HepG2 (cell line): ENCODE data around the gene SF3A2. TPM values are rescaled to one million over a fixed set of nuclear protein-coding genes. Genes with fewer than 3 reads are reported as not detected.

ENCODE experiments used
- ATAC-seq: fragments of 200-7000 bp; cut with Tn5 transposase; 3 replicates; pipeline ENCODE4 v1.9.1; 2020; ENCODE audit warnings: mild to moderate bottlenecking, moderate library complexity
- BruUV-seq: library from RNA; stranded (reverse); fragments of 400-500 nt; replicated peaks from 2 replicates; lab custom pipeline; 2021; lab: Mats Ljungman, UMichigan
- CTCF ChIA-PET: fragments of 300-600 bp; formaldehyde crosslinking; extraction: SDS; loops from one replicate; lab custom pipeline; 2021; ENCODE audit warnings: low total read pairs, inconsistent platforms, low intra/inter-chr PET ratio; lab: Yijun Ruan, JAX
- POLR2A ChIA-PET: fragments of 350-600 bp; sonication (Branson Sonifier 250); formaldehyde crosslinking; loops from one replicate; lab custom pipeline; 2020; ENCODE audit warnings: antibody characterized with exemption, inconsistent platforms; lab: Yijun Ruan, JAX
- DNase-seq: peaks from one replicate; pipeline ENCODE4 v3.0.0-alpha.2; 2015; ENCODE audit warnings: low spot score
- FAIRE-seq: peaks from 3 replicates; lab custom pipeline; 2011; peaks lifted over from hg19 to GRCh38; lab: Jason Lieb, UNC
- H2AFZ ChIP-seq: one replicate; pipeline ENCODE4 v1.6.1; 2011; ENCODE audit warnings: low read length, inconsistent platforms
- H3K27ac ChIP-seq: fragments of 300-600 bp; 3 replicates; pipeline ENCODE4 v1.8.0; 2011; ENCODE audit warnings: mixed run types, mild to moderate bottlenecking, mixed read lengths, low read length, inconsistent platforms; ENCODE audit not compliant: insufficient read depth; ENCODE audit errors: extremely low read length
- H3K27me3 ChIP-seq, 2 experiments: fragments of 200-600 bp in 1 of 2; 2 replicates in 1 of 2; 3 replicates in 1 of 2; pipeline versions ENCODE4 v1.6.0 to v1.8.0; 2011; ENCODE audit warnings: low read length in 2 of 2, mild to moderate bottlenecking in 2 of 2, moderate library complexity in 2 of 2, inconsistent platforms in 1 of 2; ENCODE audit not compliant: insufficient read depth in 2 of 2, control insufficient read depth in 1 of 2
- H3K36me3 ChIP-seq, 2 experiments: fragments of 200-600 bp in 1 of 2; replicated peaks in 1 of 2; 2 replicates in 1 of 2; 3 replicates in 1 of 2; pipeline versions ENCODE4 v1.5.1 to v1.8.0; 2011; ENCODE audit warnings: low read length in 2 of 2, inconsistent platforms in 1 of 2; ENCODE audit not compliant: insufficient read depth in 2 of 2, control insufficient read depth in 1 of 2
- H3K4me1 ChIP-seq: 2 replicates; pipeline ENCODE4 v1.5.1; 2012; ENCODE audit warnings: low read length, inconsistent platforms; ENCODE audit not compliant: insufficient read depth
- H3K4me2 ChIP-seq: 2 replicates; pipeline ENCODE4 v1.6.0; 2011; ENCODE audit warnings: low read depth, low read length, inconsistent platforms
- H3K4me3 ChIP-seq, 3 experiments: fragments of 200-600 bp in 1 of 3; sonication (generic), shearing (Covaris generic) in 1 of 3; replicated peaks in 1 of 3; 2 replicates each; pipeline ENCODE4 v1.5.1; 2011 to 2016; ENCODE audit warnings: low read length in 3 of 3, inconsistent platforms in 2 of 3, low read depth in 2 of 3, mild to moderate bottlenecking in 2 of 3, control low read depth in 1 of 3, mixed read lengths in 1 of 3; ENCODE audit not compliant: insufficient read depth in 1 of 3
- H3K79me2 ChIP-seq: one replicate; pipeline ENCODE4 v1.6.1; 2011; ENCODE audit warnings: low read length, inconsistent platforms; ENCODE audit not compliant: insufficient read depth
- H3K9ac ChIP-seq: 2 replicates; pipeline ENCODE4 v1.6.0; 2011; ENCODE audit warnings: mild to moderate bottlenecking, low read depth, low read length, inconsistent platforms; ENCODE audit not compliant: insufficient read depth
- H3K9me3 ChIP-seq: 2 replicates; pipeline ENCODE4 v1.5.1; 2012; ENCODE audit warnings: mild to moderate bottlenecking, low read length
- H4K20me1 ChIP-seq: 2 replicates; pipeline ENCODE4 v1.6.0; 2011; ENCODE audit warnings: inconsistent platforms, mild to moderate bottlenecking, low read length, moderate library complexity; ENCODE audit not compliant: insufficient read depth
- ETV5 ChIP-seq: IDR thresholded peaks from 2 replicates; pipeline ENCODE4 v1.6.1; 2018; ENCODE audit warnings: missing biosample characterization, missing genetic modification reagents, inconsistent platforms, borderline replicate concordance
- GATAD2A ChIP-seq: IDR thresholded peaks from 2 replicates; pipeline ENCODE4 v1.6.1; 2016
- GZF1 ChIP-seq: sonication (generic); formaldehyde crosslinking; IDR thresholded peaks from 2 replicates; pipeline ENCODE4 v1.5.1; 2020; ENCODE audit warnings: mild to moderate bottlenecking, missing genetic modification reagents
- HOXA7 ChIP-seq: sonication (generic); formaldehyde crosslinking; IDR thresholded peaks from 2 replicates; pipeline ENCODE4 v1.8.1; 2022; ENCODE audit warnings: mild to moderate bottlenecking, missing genetic modification reagents, moderate library complexity
- MIXL1 ChIP-seq: IDR thresholded peaks from 2 replicates; pipeline ENCODE4 v1.6.1; 2016
- NFE2L1 ChIP-seq: sonication (generic); formaldehyde crosslinking; IDR thresholded peaks from 2 replicates; pipeline ENCODE4 v1.4.0; 2020; ENCODE audit warnings: missing genetic modification reagents, mild to moderate bottlenecking, borderline replicate concordance
- NR2F2 ChIP-seq: IDR thresholded peaks from 2 replicates; pipeline ENCODE4 v1.6.1; 2012; ENCODE audit warnings: low read depth, inconsistent platforms, borderline replicate concordance
- PRMT3 ChIP-seq: sonication (generic); formaldehyde crosslinking; IDR thresholded peaks from 2 replicates; pipeline ENCODE4 v1.8.1; 2022; ENCODE audit warnings: low read depth, mild to moderate bottlenecking, moderate library complexity, missing genetic modification reagents, borderline replicate concordance
- SATB2 ChIP-seq: sonication (generic); formaldehyde crosslinking; IDR thresholded peaks from 2 replicates; pipeline ENCODE4 v1.5.0; 2020; ENCODE audit warnings: missing genetic modification reagents
- SPEN ChIP-seq: sonication (generic); formaldehyde crosslinking; IDR thresholded peaks from 2 replicates; pipeline ENCODE4 v1.5.1; 2020; ENCODE audit warnings: low read depth, mild to moderate bottlenecking, missing genetic modification reagents
- ZBTB7B ChIP-seq: sonication (generic); formaldehyde crosslinking; IDR thresholded peaks from 2 replicates; pipeline ENCODE4 v1.4.0; 2020; ENCODE audit warnings: missing genetic modification reagents
- ZC3H13 ChIP-seq: sonication (generic); formaldehyde crosslinking; IDR thresholded peaks from 2 replicates; pipeline ENCODE4 v1.8.1; 2023; ENCODE audit warnings: mild to moderate bottlenecking, missing genetic modification reagents, moderate library complexity
- ZFX ChIP-seq: sonication (generic); formaldehyde crosslinking; IDR thresholded peaks from 2 replicates; pipeline ENCODE4 v1.4.0; 2020; ENCODE audit warnings: mild to moderate bottlenecking, low read depth, missing genetic modification reagents, moderate library complexity
- ZNF260 ChIP-seq: sonication (generic); formaldehyde crosslinking; IDR thresholded peaks from 2 replicates; pipeline ENCODE4 v1.4.0; 2020; ENCODE audit warnings: missing genetic modification reagents, low read depth, mild to moderate bottlenecking, borderline replicate concordance
- ZNF639 ChIP-seq: conservative IDR thresholded peaks from 2 replicates; pipeline ENCODE4 v1.6.1; 2018; ENCODE audit warnings: missing genetic modification reagents
- ZNF788 ChIP-seq: sonication (generic); formaldehyde crosslinking; IDR thresholded peaks from 2 replicates; pipeline ENCODE4 v1.5.0; 2020; ENCODE audit warnings: mild to moderate bottlenecking, missing genetic modification reagents, borderline replicate concordance
- ZSCAN30 ChIP-seq: sonication (generic); formaldehyde crosslinking; IDR thresholded peaks from 2 replicates; pipeline ENCODE4 v1.5.0; 2020; ENCODE audit warnings: mild to moderate bottlenecking, missing genetic modification reagents
- WGBS: methylation state at CpG from one replicate; pipeline ENCODE4 v1.1.6; 2017; ENCODE audit warnings: low lambda C conversion rate; 5-methylcytosine and 5-hydroxymethylcytosine counted together
- in situ Hi-C: cut with HindIII; loops from 2 replicates; pipeline ENCODE4 v1.10.0; 2017; ENCODE audit warnings: low pct_unique_long_range_greater_than_20kb; ENCODE audit not compliant: extremely low pct_ligation_motif_present
- intact Hi-C: fragments of 100-400 bp; cut with micrococcal nuclease; formaldehyde crosslinking; loops from one replicate; pipeline ENCODE4 v1.10.0; 2022; ENCODE audit not compliant: unreplicated experiment
- polyA plus RNA-seq, 8 experiments: library from polyadenylated mRNA; depleted of rRNA in 3 of 8; stranded (reverse) in 7 of 8; unstranded in 1 of 8; fragments of >200 nt; fragmentation: Illumina TruSeq in 4 of 8; extraction: Trizol in 4 of 8; gene quantifications; 2 replicates each; pipeline versions ENCODE4 v1.2.1 to v1.2.3, GENCODE V29; 2011 to 2016; ENCODE audit warnings: low read depth in 4 of 8, missing spikeins in 1 of 8, mixed read lengths in 1 of 8; ENCODE audit not compliant: insufficient read depth in 1 of 8
- total RNA-seq, 5 experiments: library from RNA; depleted of rRNA; stranded (reverse); fragments of >200 nt; fragmentation: Illumina TruSeq; extraction: Trizol; gene quantifications; 2 replicates each; pipeline ENCODE4 v1.2.3, GENCODE V29; 2016; ENCODE audit warnings: low read depth in 1 of 5
- TF ChIP-seq, protein P1 (sequence below): sonication (generic); formaldehyde crosslinking; IDR thresholded peaks from 2 replicates; pipeline ENCODE4 v1.5.0; 2020; ENCODE audit warnings: mild to moderate bottlenecking, missing genetic modification reagents
- TF ChIP-seq, protein P2 (sequence below): sonication (generic); formaldehyde crosslinking; IDR thresholded peaks from 2 replicates; pipeline ENCODE4 v1.4.0; 2020; ENCODE audit warnings: missing genetic modification reagents, mild to moderate bottlenecking, borderline replicate concordance

Gene SF3A2
- total and polyA plus RNA-seq, 2 of the 13 experiments (the other 11 are each of a cell fraction or from before 2014, with no cell fraction given), result 8.6 to 8.8 TPM

- TF ChIP-seq, protein P1, sequence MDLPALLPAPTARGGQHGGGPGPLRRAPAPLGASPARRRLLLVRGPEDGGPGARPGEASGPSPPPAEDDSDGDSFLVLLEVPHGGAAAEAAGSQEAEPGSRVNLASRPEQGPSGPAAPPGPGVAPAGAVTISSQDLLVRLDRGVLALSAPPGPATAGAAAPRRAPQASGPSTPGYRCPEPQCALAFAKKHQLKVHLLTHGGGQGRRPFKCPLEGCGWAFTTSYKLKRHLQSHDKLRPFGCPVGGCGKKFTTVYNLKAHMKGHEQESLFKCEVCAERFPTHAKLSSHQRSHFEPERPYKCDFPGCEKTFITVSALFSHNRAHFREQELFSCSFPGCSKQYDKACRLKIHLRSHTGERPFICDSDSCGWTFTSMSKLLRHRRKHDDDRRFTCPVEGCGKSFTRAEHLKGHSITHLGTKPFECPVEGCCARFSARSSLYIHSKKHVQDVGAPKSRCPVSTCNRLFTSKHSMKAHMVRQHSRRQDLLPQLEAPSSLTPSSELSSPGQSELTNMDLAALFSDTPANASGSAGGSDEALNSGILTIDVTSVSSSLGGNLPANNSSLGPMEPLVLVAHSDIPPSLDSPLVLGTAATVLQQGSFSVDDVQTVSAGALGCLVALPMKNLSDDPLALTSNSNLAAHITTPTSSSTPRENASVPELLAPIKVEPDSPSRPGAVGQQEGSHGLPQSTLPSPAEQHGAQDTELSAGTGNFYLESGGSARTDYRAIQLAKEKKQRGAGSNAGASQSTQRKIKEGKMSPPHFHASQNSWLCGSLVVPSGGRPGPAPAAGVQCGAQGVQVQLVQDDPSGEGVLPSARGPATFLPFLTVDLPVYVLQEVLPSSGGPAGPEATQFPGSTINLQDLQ (CRISPR knock-in tag), result no peak
- TF ChIP-seq ZC3H13 (CRISPR knock-in tag) (no peak), ETV5 (CRISPR knock-in tag) (no peak), NR2F2 (no peak)
- TF ChIP-seq, protein P2, sequence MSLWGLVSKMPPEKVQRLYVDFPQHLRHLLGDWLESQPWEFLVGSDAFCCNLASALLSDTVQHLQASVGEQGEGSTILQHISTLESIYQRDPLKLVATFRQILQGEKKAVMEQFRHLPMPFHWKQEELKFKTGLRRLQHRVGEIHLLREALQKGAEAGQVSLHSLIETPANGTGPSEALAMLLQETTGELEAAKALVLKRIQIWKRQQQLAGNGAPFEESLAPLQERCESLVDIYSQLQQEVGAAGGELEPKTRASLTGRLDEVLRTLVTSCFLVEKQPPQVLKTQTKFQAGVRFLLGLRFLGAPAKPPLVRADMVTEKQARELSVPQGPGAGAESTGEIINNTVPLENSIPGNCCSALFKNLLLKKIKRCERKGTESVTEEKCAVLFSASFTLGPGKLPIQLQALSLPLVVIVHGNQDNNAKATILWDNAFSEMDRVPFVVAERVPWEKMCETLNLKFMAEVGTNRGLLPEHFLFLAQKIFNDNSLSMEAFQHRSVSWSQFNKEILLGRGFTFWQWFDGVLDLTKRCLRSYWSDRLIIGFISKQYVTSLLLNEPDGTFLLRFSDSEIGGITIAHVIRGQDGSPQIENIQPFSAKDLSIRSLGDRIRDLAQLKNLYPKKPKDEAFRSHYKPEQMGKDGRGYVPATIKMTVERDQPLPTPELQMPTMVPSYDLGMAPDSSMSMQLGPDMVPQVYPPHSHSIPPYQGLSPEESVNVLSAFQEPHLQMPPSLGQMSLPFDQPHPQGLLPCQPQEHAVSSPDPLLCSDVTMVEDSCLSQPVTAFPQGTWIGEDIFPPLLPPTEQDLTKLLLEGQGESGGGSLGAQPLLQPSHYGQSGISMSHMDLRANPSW, result no peak
Measured at GRCh38 chr19:2244486-2244885, 7.9 kb downstream of the SF3A2 start (continued).

DNA sequence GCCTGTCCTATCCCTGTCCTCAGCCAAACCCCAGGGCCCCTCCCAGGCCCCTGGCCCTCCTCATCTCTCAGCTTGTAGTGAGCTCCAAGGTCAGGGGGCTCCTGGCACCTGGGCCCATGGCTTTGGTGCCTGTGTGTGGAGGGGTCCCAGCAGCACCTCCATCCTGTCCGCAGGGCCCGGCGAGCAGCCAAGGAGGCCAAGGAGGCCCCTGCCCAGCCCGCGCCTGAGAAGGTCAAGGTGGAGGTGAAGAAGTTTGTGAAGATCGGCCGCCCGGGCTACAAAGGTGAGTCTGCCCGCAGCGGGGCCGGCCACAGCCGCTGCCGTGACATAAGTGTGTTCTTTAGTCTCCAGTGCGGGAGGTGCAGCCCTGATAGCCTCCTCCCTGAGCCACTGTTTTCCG, 8.6 kb downstream of the SF3A2 start:
- Histone ChIP-seq H3K4me1 (peaks cover 40% of the 10 kb centered on the region), H3K36me3 (peaks cover 25 to 50% of the 10 kb centered on the region in 2 experiments; a peak in 4 of 5 replicates), H3K4me3 (no peak overlapping the region), H3K27me3 (no peaks in the 10 kb centered on the region), H3K9me3 (no peaks in the 10 kb centered on the region), H2AFZ (no peak overlapping the region), H3K27ac (no peak overlapping the region), H4K20me1 (peaks cover 28% of the 10 kb centered on the region), H3K4me2 (no peak overlapping the region), H3K9ac (no peak overlapping the region), H3K79me2 (peaks cover 35% of the 10 kb centered on the region)
- ChIA-PET POLR2A (no interaction called here), CTCF (no interaction called here)
- no TSS peak for BruUV-seq
- no peak for ATAC-seq
- DNase-seq, result no peak
- 96% methylated on average over 14 of the region's 15 CpGs for WGBS
- no peak for FAIRE-seq
- intact Hi-C loops (no loop called here), in situ Hi-C loops (no loop called here)
- TF ChIP-seq HOXA7 (CRISPR knock-in tag) (no peak), ZBTB7B (CRISPR knock-in tag) (no peak), ZNF639 (CRISPR knock-in tag) (no peak), PRMT3 (CRISPR knock-in tag) (no peak), ZNF260 (CRISPR knock-in tag) (no peak), GATAD2A (CRISPR knock-in tag) (no peak), GZF1 (CRISPR knock-in tag) (no peak), NFE2L1 (no peak), ZSCAN30 (no peak), MIXL1 (CRISPR knock-in tag) (no peak), SATB2 (CRISPR knock-in tag) (no peak), ZNF788 (no peak), ZC3H13 (CRISPR knock-in tag) (no peak), SPEN (no peak), ZFX (CRISPR knock-in tag) (no peak)
